GM12878 (cell line): ENCODE measurements around the gene APCDD1L. TPM values are rescaled to one million over a fixed set of nuclear protein-coding genes. Genes with fewer than 3 reads are reported as not detected.

Experiments used
- ATAC-seq: fragments of 200-7000 bp; cut with Tn5 transposase; 3 replicates; pipeline ENCODE4 v1.9.1; 2020; ENCODE audit warnings: mild to moderate bottlenecking, moderate library complexity
- BruUV-seq: library from RNA; stranded (reverse); fragments of 400-500 nt; replicated peaks from 2 replicates; lab custom pipeline; 2021; lab: Mats Ljungman, UMichigan
- CTCF ChIA-PET: fragments of 300-600 bp; sonication (Branson Sonifier 250); formaldehyde crosslinking; extraction: SDS; loops from one replicate; lab custom pipeline; 2021; ENCODE audit warnings: inconsistent platforms; lab: Yijun Ruan, JAX
- POLR2A ChIA-PET: fragments of 350-600 bp; formaldehyde crosslinking; extraction: SDS; loops from one replicate; lab custom pipeline; 2021; ENCODE audit warnings: inconsistent platforms; lab: Charles Lee
- RAD21 ChIA-PET: fragments of 300-600 bp; sonication (Branson Sonifier 250); formaldehyde crosslinking; loops from one replicate; lab custom pipeline; 2023; ENCODE audit warnings: antibody characterized with exemption; ENCODE audit not compliant: unreplicated experiment; lab: Charles Lee
- SMC1A ChIA-PET: fragments of 300-600 bp; sonication (Branson Sonifier 250); formaldehyde crosslinking; loops from one replicate; lab custom pipeline; 2023; ENCODE audit not compliant: unreplicated experiment, uncharacterized antibody; lab: Charles Lee
- DNase-seq: peaks from one replicate; pipeline ENCODE4 v3.0.0-alpha.2; 2011; ENCODE audit warnings: low read depth, low spot score
- FAIRE-seq: peaks from 3 replicates; lab custom pipeline; 2011; peaks lifted over from hg19 to GRCh38; lab: Jason Lieb, UNC
- H2AFZ ChIP-seq: 2 replicates; pipeline ENCODE4 v1.6.0; 2011; ENCODE audit warnings: low read depth, low read length, control low read depth; ENCODE audit not compliant: control insufficient read depth
- H3K27ac ChIP-seq: 2 replicates; pipeline ENCODE4 v1.5.1; 2011; ENCODE audit warnings: control low read depth; ENCODE audit not compliant: control insufficient read depth, insufficient read depth
- H3K27me3 ChIP-seq, 2 experiments: replicated peaks in 1 of 2; 2 replicates each; pipeline versions ENCODE4 v1.6.0 to v1.6.1; 2011; ENCODE audit warnings: low read length in 1 of 2; ENCODE audit not compliant: control insufficient read depth in 2 of 2, insufficient read depth in 2 of 2
- H3K36me3 ChIP-seq, 2 experiments: 2 replicates each; pipeline ENCODE4 v1.5.1; 2011; ENCODE audit warnings: low read length in 1 of 2; ENCODE audit not compliant: control insufficient read depth in 2 of 2, insufficient read depth in 2 of 2
- H3K4me1 ChIP-seq: 2 replicates; pipeline ENCODE4 v1.6.1; 2011; ENCODE audit warnings: mild to moderate bottlenecking, low read length, moderate library complexity, mixed read lengths; ENCODE audit not compliant: control insufficient read depth, insufficient read depth
- H3K4me2 ChIP-seq: 2 replicates; pipeline ENCODE4 v1.6.0; 2011; ENCODE audit warnings: control low read depth; ENCODE audit not compliant: control insufficient read depth, insufficient read depth
- H3K4me3 ChIP-seq: fragments of 200-600 bp; sonication (generic); 2 replicates; pipeline ENCODE4 v1.5.1; 2016
- H3K79me2 ChIP-seq: 2 replicates; pipeline ENCODE4 v1.6.0; 2011; ENCODE audit warnings: low read length; ENCODE audit not compliant: control insufficient read depth, insufficient read depth
- H3K9ac ChIP-seq: 2 replicates; pipeline ENCODE4 v1.8.0; 2011; ENCODE audit warnings: low read length, control low read depth, mixed read lengths; ENCODE audit not compliant: control insufficient read depth, insufficient read depth
- H3K9me3 ChIP-seq: replicated peaks from 3 replicates; pipeline ENCODE4 v1.5.1; 2011; ENCODE audit warnings: mild to moderate bottlenecking, low read length; ENCODE audit not compliant: control insufficient read depth, insufficient read depth
- H4K20me1 ChIP-seq: 2 replicates; pipeline ENCODE4 v1.6.0; 2011; ENCODE audit not compliant: control insufficient read depth, insufficient read depth
- BCL11A ChIP-seq: IDR thresholded peaks from 2 replicates; pipeline ENCODE4 v1.6.1; 2011; ENCODE audit warnings: low read depth, low read length
- CREB1 ChIP-seq: IDR thresholded peaks from 2 replicates; pipeline ENCODE4 v1.6.1; 2012; ENCODE audit warnings: low read depth, mild to moderate bottlenecking, inconsistent platforms
- FOS ChIP-seq: IDR thresholded peaks from 3 replicates; pipeline ENCODE4 v1.6.1; 2011; ENCODE audit warnings: borderline replicate concordance; ENCODE audit not compliant: insufficient read length; ENCODE audit errors: extremely low read depth
- HDAC6 ChIP-seq: fragments of 200-600 bp; sonication (generic); IDR thresholded peaks from one replicate; pipeline ENCODE4 v1.8.0; 2017; ENCODE audit warnings: antibody characterized with exemption; ENCODE audit not compliant: unreplicated experiment
- HDGF ChIP-seq: fragments of 450-650 bp; IDR thresholded peaks from 2 replicates; pipeline ENCODE4 v1.6.1; 2016; ENCODE audit warnings: antibody characterized with exemption
- MTA2 ChIP-seq: fragments of 450-650 bp; IDR thresholded peaks from 2 replicates; pipeline ENCODE4 v1.6.1; 2016; ENCODE audit warnings: low read depth, mild to moderate bottlenecking, moderate library complexity
- MYB ChIP-seq: fragments of 150-350 bp; IDR thresholded peaks from 2 replicates; pipeline ENCODE4 v1.6.1; 2014; ENCODE audit warnings: mild to moderate bottlenecking, low read depth, low read length, borderline replicate concordance
- NR2C2 ChIP-seq: IDR thresholded peaks from 2 replicates; pipeline ENCODE4 v1.6.1; 2011; ENCODE audit warnings: borderline replicate concordance, low read depth; ENCODE audit not compliant: control insufficient read depth, insufficient read length
- RB1 ChIP-seq: fragments of 450-650 bp; formaldehyde crosslinking; IDR thresholded peaks from 2 replicates; pipeline ENCODE4 v1.6.1; 2017; ENCODE audit warnings: mild to moderate bottlenecking, borderline replicate concordance
- TCF7 ChIP-seq: IDR thresholded peaks from 2 replicates; pipeline ENCODE4 v1.6.1; 2014; ENCODE audit warnings: antibody characterized with exemption, borderline replicate concordance
- WRNIP1 ChIP-seq: IDR thresholded peaks from 2 replicates; pipeline ENCODE4 v1.6.1; 2011; ENCODE audit warnings: low read depth, low read length, improper control_type of control experiment, borderline replicate concordance
- YY1 ChIP-seq: IDR thresholded peaks from 2 replicates; pipeline ENCODE4 v1.6.1; 2011; ENCODE audit warnings: low read depth, mild to moderate bottlenecking, low read length
- ZBTB33 ChIP-seq: fragments of 450-650 bp; IDR thresholded peaks from 2 replicates; pipeline ENCODE4 v1.6.1; 2017; ENCODE audit warnings: mild to moderate bottlenecking
- WGBS: methylation state at CpG from one replicate; pipeline ENCODE4 v1.1.6; 2016; ENCODE audit warnings: low lambda C conversion rate; ENCODE audit not compliant: insufficient replicate concordance, insufficient coverage; ENCODE audit errors: missing lambda C conversion rate; 5-methylcytosine and 5-hydroxymethylcytosine counted together
- in situ Hi-C: fragments of 300-500 bp; cut with MboI; formaldehyde crosslinking; loops from 9 replicates; pipeline ENCODE4 v1.14.3; 2018; ENCODE audit warnings: mixed read lengths
- intact Hi-C: fragments of 100-400 bp; cut with micrococcal nuclease; formaldehyde crosslinking; loops from one replicate; pipeline ENCODE4 v1.14.2; 2022; ENCODE audit not compliant: unreplicated experiment
- polyA plus RNA-seq, 11 experiments: library from polyadenylated mRNA; depleted of rRNA in 4 of 11; unstranded in 6 of 11; stranded (reverse) in 5 of 11; fragments of >200 nt; fragmentation: Nextera tagmentation in 4 of 11; fragmentation: Illumina TruSeq in 1 of 11; extraction: Ambion mirVana in 4 of 11; extraction: Trizol in 1 of 11; gene quantifications; 1 replicate in 1 of 11; 2 replicates in 10 of 11; pipeline versions ENCODE4 v1.2.1 to v1.2.3, GENCODE V29; 2011 to 2016; ENCODE audit warnings: inconsistent platforms in 2 of 11, missing spikeins in 2 of 11, low read depth in 1 of 11
- total RNA-seq, 4 experiments: library from RNA; depleted of rRNA in 3 of 4; stranded (reverse); fragments of >200 nt in 3 of 4; fragmentation: Illumina TruSeq in 1 of 4; extraction: Trizol in 1 of 4; gene quantifications; 2 replicates each; pipeline versions ENCODE4 v1.2.1 to v1.2.3, GENCODE V29; 2013 to 2021

Gene APCDD1L
- total and polyA plus RNA-seq, 10 of the 15 experiments (the other 5 are each of a cell fraction or from before 2014, with no cell fraction given): 0.14 to 0.50 TPM; not detected in 8

GRCh38 chr20:58441723-58442122, 73.5 kb downstream of the APCDD1L start (continued):
- TF ChIP-seq RB1 (no peak), TCF7 (no peak), YY1 (no peak), HDAC6 (no peak), CREB1 (no peak), MYB (no peak)

- H3K4me1 ChIP-seq: no peaks in the 10 kb centered on the region; the same call in 1 of the 2 replicates
- H3K36me3 ChIP-seq: peaks cover 7 to 24% of the 10 kb centered on the region in 2 experiments
- H3K9me3 ChIP-seq: no peaks in the 10 kb centered on the region; the same call in 2 of the 3 replicates
- no peak overlapping the region for H2AFZ ChIP-seq
- FAIRE-seq (no peak), ATAC-seq (no peak), DNase-seq (no peak)
- POLR2A ChIA-PET: no interaction called here
- TF ChIP-seq BCL11A (no peak), NR2C2 (no peak), FOS (no peak), WRNIP1 (no peak), HDGF (no peak), ZBTB33 (no peak), MTA2 (no peak)
- in situ Hi-C loops: no loop called here
- no peak overlapping the region for H3K27ac ChIP-seq
- H4K20me1 ChIP-seq: no peaks in the 10 kb centered on the region
- intact Hi-C loops: no loop called here
- H3K27me3 ChIP-seq: no peaks in the 10 kb centered on the region
- H3K4me3 ChIP-seq: no peak overlapping the region
- H3K4me2 ChIP-seq: no peak overlapping the region
- peaks cover 15% of the 10 kb centered on the region for H3K79me2 ChIP-seq
- no TSS peak for BruUV-seq
- WGBS: 95% methylated on average over 5 of the region's 5 CpGs
- CTCF ChIA-PET: interaction anchor here (0.6 to 3.1 kb wide), 3 partner anchors 15 to 205 kb away, joined by 3 to 6 read pairs (median 3); no protein-coding TSS in a partner anchor
- H3K9ac ChIP-seq: no peak overlapping the region
- SMC1A ChIA-PET: interaction anchor here (0.5 to 1.9 kb wide), 5 partner anchors 12 to 32 kb away, joined by 3 to 5 read pairs (median 3); no protein-coding TSS in a partner anchor
- RAD21 ChIA-PET: interaction anchor here (1.1 kb wide), 1 partner anchor 41 kb away, joined by 3 read pairs; no protein-coding TSS in a partner anchor
These were observed 75.0 kb downstream of the APCDD1L start for GRCh38 chr20:58440021-58440767.
